Breast epithelium (tissue), 4 donors: ENCODE results near the gene ACTR1A. TPM values are rescaled to one million over a fixed set of nuclear protein-coding genes. Genes with fewer than 3 reads are reported as not detected.
A peak's percentile ranks its signal among the peaks of the same experiment; 100 is the strongest.

Experiments used
- DNase-seq, 2 donors: peaks; one replicate each; pipeline ENCODE4 v3.0.0-alpha.2; 2019; ENCODE audit warnings: low spot score in 2 of 2
- H3K27ac ChIP-seq, 2 donors: fragments of 200-600 bp; sonication (generic) in 1 of 2; one replicate each; pipeline ENCODE4 v1.5.1; 2016 to 2019; ENCODE audit warnings: mild to moderate bottlenecking in 1 of 2
- H3K27me3 ChIP-seq, 2 donors: fragments of 200-600 bp; sonication (generic) in 1 of 2; one replicate each; pipeline versions ENCODE4 v1.5.1 to v1.6.0; 2017 to 2019; ENCODE audit warnings: control low read depth in 1 of 2, mild to moderate bottlenecking in 1 of 2
- H3K36me3 ChIP-seq: fragments of 200-600 bp; one replicate; pipeline ENCODE4 v1.5.1; 2019
- H3K4me1 ChIP-seq, 2 donors: fragments of 200-600 bp; sonication (generic); one replicate each; pipeline ENCODE4 v1.5.1; 2016 to 2019; ENCODE audit warnings: control low read depth in 1 of 2
- H3K4me3 ChIP-seq, 3 donors: fragments of 200-600 bp; sonication (generic); 1 replicate in 2 of 3; 2 replicates in 1 of 3; pipeline ENCODE4 v1.5.1; 2016 to 2019; ENCODE audit warnings: mild to moderate bottlenecking in 3 of 3, moderate library complexity in 2 of 3
- H3K9me3 ChIP-seq, 2 donors: fragments of 200-600 bp; sonication (generic) in 1 of 2; one replicate each; pipeline ENCODE4 v1.5.1; 2016 to 2019; ENCODE audit warnings: control low read depth in 1 of 2
- CTCF ChIP-seq, 3 donors: fragments of 450-650 bp; IDR thresholded peaks; one replicate each; pipeline ENCODE4 v1.5.1; 2016 to 2017; ENCODE audit warnings: antibody characterized with exemption in 3 of 3, mild to moderate bottlenecking in 3 of 3, moderate library complexity in 3 of 3
- POLR2A ChIP-seq: fragments of 450-650 bp; IDR thresholded peaks from one replicate; pipeline ENCODE4 v1.6.1; 2016; ENCODE audit warnings: antibody characterized with exemption, mild to moderate bottlenecking, moderate library complexity
- POLR2AphosphoS5 ChIP-seq, 3 donors: sonication (generic); formaldehyde crosslinking; IDR thresholded peaks; one replicate each; pipeline ENCODE4 v1.6.1; 2017; ENCODE audit warnings: antibody characterized with exemption in 3 of 3
- intact Hi-C: fragments of 100-400 bp; cut with DNase I; formaldehyde crosslinking; loops from one replicate; pipeline ENCODE4 v1.15.1; 2023; ENCODE audit warnings: low total_unique reads
- total RNA-seq, 3 donors: library from RNA; depleted of rRNA; stranded (reverse); fragments of >200 nt; gene quantifications; one replicate each; pipeline ENCODE4 v1.1.0, GENCODE V29; 2016

Gene ACTR1A
- total RNA-seq, 3 donors from 2014 or later, result 84.9 to 110 (median 92.5) TPM

GRCh38 chr10:102545997-102546396 lies 43.5 kb upstream of the ACTR1A start:
- Histone ChIP-seq H3K27ac (peak overlapping the region in 1 of 2 donors; percentile 34), H3K36me3 (no peaks in the 10 kb centered on the region), H3K4me3 (no peak overlapping the region), H3K9me3 (no peaks in the 10 kb centered on the region), H3K4me1 (peaks cover 3 to 10% of the 10 kb centered on the region in 2 donors), H3K27me3 (no peaks in the 10 kb centered on the region)
- DNase-seq, result no peak
- no peak for TF ChIP-seq POLR2AphosphoS5 (IDR thresholded peaks at IDR 0.05)
- no peak for TF ChIP-seq CTCF (IDR thresholded peaks at IDR 0.05)
- no peak for TF ChIP-seq POLR2A
- intact Hi-C loops, result no loop called here

GRCh38 chr10:102545265-102545871 lies 42.9 kb upstream of the ACTR1A start:
- no peak for DNase-seq
- no peaks in the 10 kb centered on the region for H3K9me3 ChIP-seq
- H3K36me3 ChIP-seq, result no peaks in the 10 kb centered on the region
- no peak overlapping the region for H3K27ac ChIP-seq
- peaks cover 3 to 10% of the 10 kb centered on the region in 2 donors for H3K4me1 ChIP-seq
- no peak for TF ChIP-seq POLR2AphosphoS5 (IDR thresholded peaks at IDR 0.05)
- TF ChIP-seq CTCF (IDR thresholded peaks at IDR 0.05), result no peak
- no peak for TF ChIP-seq POLR2A
- no peaks in the 10 kb centered on the region for H3K27me3 ChIP-seq
- H3K4me3 ChIP-seq, result no peak overlapping the region
- intact Hi-C loops, result no loop called here

- DNase-seq, result no peak
- no peaks in the 10 kb centered on the region for H3K9me3 ChIP-seq
- intact Hi-C loops, result no loop called here
- TF ChIP-seq POLR2A (no peak), CTCF (IDR thresholded peaks at IDR 0.05) (no peak), POLR2AphosphoS5 (IDR thresholded peaks at IDR 0.05) (no peak)
- no peak overlapping the region for H3K27ac ChIP-seq
- no peak overlapping the region for H3K4me3 ChIP-seq
- no peaks in the 10 kb centered on the region for H3K36me3 ChIP-seq
- no peaks in the 10 kb centered on the region for H3K27me3 ChIP-seq
- peaks cover 3 to 10% of the 10 kb centered on the region in 2 donors for H3K4me1 ChIP-seq
Measured at GRCh38 chr10:102542800-102543418, 40.4 kb upstream of the ACTR1A start.

GRCh38 chr10:102540023-102540422 lies 37.5 kb upstream of the ACTR1A start:
- DNase-seq, result no peak
- intact Hi-C loops, result no loop called here
- Histone ChIP-seq H3K36me3 (no peaks in the 10 kb centered on the region), H3K27me3 (no peaks in the 10 kb centered on the region), H3K27ac (no peak overlapping the region), H3K9me3 (no peaks in the 10 kb centered on the region), H3K4me3 (no peak overlapping the region), H3K4me1 (no peaks in the 10 kb centered on the region)
- no peak for TF ChIP-seq POLR2AphosphoS5 (IDR thresholded peaks at IDR 0.05)
- no peak for TF ChIP-seq POLR2A
- no peak for TF ChIP-seq CTCF (IDR thresholded peaks at IDR 0.05)

GRCh38 chr10:102538811-102539210 lies 36.3 kb upstream of the ACTR1A start:
- Histone ChIP-seq H3K36me3 (no peaks in the 10 kb centered on the region), H3K27ac (no peak overlapping the region), H3K4me1 (no peaks in the 10 kb centered on the region), H3K4me3 (no peak overlapping the region), H3K9me3 (no peaks in the 10 kb centered on the region), H3K27me3 (no peaks in the 10 kb centered on the region)
- no peak for TF ChIP-seq CTCF (IDR thresholded peaks at IDR 0.05)
- TF ChIP-seq POLR2A, result no peak
- TF ChIP-seq POLR2AphosphoS5 (IDR thresholded peaks at IDR 0.05), result no peak
- DNase-seq, result no peak
- intact Hi-C loops, result no loop called here
